AG09319 (cell line): Measurements from ENCODE around the gene MAP3K20.
A peak's percentile ranks its signal among the peaks of the same experiment; 100 is the strongest.
"Not testable (repeated sequence)": the region's sequence is repeated elsewhere in the genome, so short reads cannot be mapped to it uniquely, and the experiment has no call there.

Source experiments
- DNase-seq: peaks from one replicate; pipeline ENCODE4 v3.0.0-alpha.2; 2010; ENCODE audit warnings: low read depth; ENCODE audit errors: extremely low read depth
- CTCF ChIP-seq: IDR thresholded peaks from 2 replicates; pipeline ENCODE4 v1.5.1; 2011; ENCODE audit warnings: low read depth, mild to moderate bottlenecking, inconsistent platforms, low read length, moderate library complexity

MAP3K20 gene

GRCh38 chr2:173196638-173197037, 121.0 kb downstream of the MAP3K20 start:
- no peak for DNase-seq
- no peak for TF ChIP-seq CTCF

- no peak for DNase-seq
- no peak for TF ChIP-seq CTCF
These were observed 122.7 kb downstream of the MAP3K20 start for GRCh38 chr2:173198327-173198726.

GRCh38 chr2:173199294-173199693, 123.6 kb downstream of the MAP3K20 start:
- TF ChIP-seq CTCF, result no peak
- no peak for DNase-seq

- no peak for DNase-seq
- TF ChIP-seq CTCF, result no peak
These were observed 126.9 kb downstream of the MAP3K20 start for GRCh38 chr2:173202570-173202969.

- no peak for TF ChIP-seq CTCF
- DNase-seq, result no peak
These were observed 128.7 kb downstream of the MAP3K20 start for GRCh38 chr2:173204316-173204715.

GRCh38 chr2:173205375-173205774, 129.7 kb downstream of the MAP3K20 start:
- DNase-seq, result peak; percentile 64
- no peak for TF ChIP-seq CTCF

GRCh38 chr2:173207124-173207523, 131.5 kb downstream of the MAP3K20 start:
- not testable (repeated sequence) for DNase-seq

GRCh38 chr2:173210270-173211196, 134.9 kb downstream of the MAP3K20 start:
- DNase-seq, result peak; percentile 94
- peak; percentile 82 for TF ChIP-seq CTCF
